Uterus (tissue), 2 donors: ENCODE measurements around the gene FNIP1.

Experiments
- CTCF ChIP-seq, 4 experiments: fragments of 200-600 bp in 2 of 4; fragments of 450-650 bp in 2 of 4; sonication (generic) in 2 of 4; IDR thresholded peaks; one replicate each; pipeline ENCODE4 v1.5.1; 2016 to 2019; ENCODE audit warnings: antibody characterized with exemption in 4 of 4, mild to moderate bottlenecking in 2 of 4, moderate library complexity in 1 of 4
- POLR2A ChIP-seq, 2 donors: fragments of 450-650 bp; IDR thresholded peaks; one replicate each; pipeline ENCODE4 v1.6.1; 2016; ENCODE audit warnings: antibody characterized with exemption in 2 of 2, mild to moderate bottlenecking in 1 of 2, moderate library complexity in 1 of 2

DNA sequence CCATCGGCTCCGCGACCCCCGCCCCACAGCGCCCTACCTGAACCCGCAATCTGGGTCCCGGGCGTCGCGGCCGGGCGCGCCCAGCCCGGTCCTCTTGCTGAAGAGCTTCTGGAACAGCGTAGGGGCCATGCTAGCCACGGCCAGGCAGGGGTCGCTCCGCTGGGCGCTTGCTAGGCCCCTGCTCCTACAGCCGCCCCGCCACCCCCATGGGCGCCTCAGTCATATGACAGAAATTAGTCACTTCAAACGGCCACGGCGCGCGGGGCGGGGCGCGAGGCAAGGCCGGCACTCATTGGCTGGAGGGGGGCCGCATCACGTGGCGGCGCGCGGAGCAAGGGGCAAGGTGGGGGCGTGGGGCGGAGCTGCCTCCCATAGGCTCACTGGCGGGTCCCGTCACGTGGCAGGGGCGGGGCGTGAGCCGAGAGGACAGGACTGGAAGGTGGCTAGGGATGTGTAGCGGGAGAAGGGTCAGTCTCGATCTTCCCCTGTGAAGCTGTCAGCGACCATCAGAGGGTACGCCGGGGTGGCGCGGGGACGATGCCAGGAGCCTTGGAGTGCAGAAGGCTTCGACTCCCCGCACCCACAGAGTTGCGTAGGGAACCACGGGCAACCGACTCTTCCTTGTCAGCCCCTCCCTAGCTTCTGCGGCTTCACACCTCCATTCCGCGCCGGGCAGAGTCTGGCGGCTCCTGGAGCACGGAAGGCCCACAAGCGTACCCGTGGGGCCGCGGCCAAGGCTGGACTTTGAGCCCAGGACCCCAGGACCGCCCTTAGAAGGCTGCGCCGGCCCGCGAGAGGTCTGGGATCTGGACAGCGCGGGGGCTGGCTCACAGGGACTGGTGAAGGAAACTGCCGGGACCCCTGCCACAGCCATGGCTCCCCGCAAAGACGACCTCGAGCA, at the start of gene FNIP1:
- TF ChIP-seq CTCF (IDR thresholded peaks at IDR 0.05) (peak in 1 of 4 experiments; percentile 13), POLR2A (IDR thresholded peaks at IDR 0.05) (peak; percentile 95 to 97)
